Body of pancreas (tissue), 4 donors: ENCODE results near the gene GFRA3. TPM values are rescaled to one million over a fixed set of nuclear protein-coding genes. Genes with fewer than 3 reads are reported as not detected.

Source experiments
- ATAC-seq: fragments of 150-250 bp; one replicate; pipeline ENCODE4 v1.9.1; 2016
- DNase-seq, 4 donors: peaks; one replicate each; pipeline ENCODE4 v3.0.0-alpha.2; 2019
- H3K27ac ChIP-seq, 4 donors: fragments of 200-600 bp; sonication (generic); 1 replicate in 3 of 4; 2 replicates in 1 of 4; pipeline versions ENCODE4 v1.5.1 to v1.6.1; 2016 to 2019; ENCODE audit warnings: mild to moderate bottlenecking in 1 of 4, mixed read lengths in 1 of 4, moderate library complexity in 1 of 4
- H3K27me3 ChIP-seq, 2 donors: fragments of 200-600 bp; sonication (generic); one replicate each; pipeline ENCODE4 v1.6.0; 2016; ENCODE audit warnings: mild to moderate bottlenecking in 1 of 2
- H3K36me3 ChIP-seq, 2 donors: fragments of 200-600 bp; sonication (generic); replicated peaks in 1 of 2; 2 replicates each; pipeline ENCODE4 v1.5.1; 2016; ENCODE audit warnings: low read depth in 2 of 2; ENCODE audit not compliant: insufficient read depth in 1 of 2
- H3K4me1 ChIP-seq: fragments of 200-600 bp; sonication (generic); one replicate; pipeline ENCODE4 v1.6.0; 2016
- H3K4me3 ChIP-seq, 2 donors: fragments of 200-600 bp; sonication (generic); 1 replicate in 1 of 2; 2 replicates in 1 of 2; pipeline ENCODE4 v1.5.1; 2016 to 2019
- H3K9me3 ChIP-seq, 3 donors: fragments of 200-600 bp; sonication (generic); 1 replicate in 2 of 3; 2 replicates in 1 of 3; pipeline ENCODE4 v1.5.1; 2016
- POLR2A ChIP-seq, 3 donors: fragments of 450-650 bp; IDR thresholded peaks; one replicate each; pipeline ENCODE4 v1.6.1; 2016; ENCODE audit warnings: antibody characterized with exemption in 3 of 3, mild to moderate bottlenecking in 2 of 3
- WGBS, 2 donors: methylation state at CpG; one replicate each; pipeline ENCODE4 v1.1.5; 2017; 5-methylcytosine and 5-hydroxymethylcytosine counted together
- intact Hi-C: fragments of 100-400 bp; cut with DNase I; formaldehyde crosslinking; loops from one replicate; pipeline ENCODE4 v1.15.1; 2023
- total RNA-seq, 2 donors: library from RNA; depleted of rRNA; stranded (reverse); fragments of >200 nt; gene quantifications; one replicate each; pipeline ENCODE4 v1.1.0, GENCODE V29; 2016
- TF ChIP-seq, protein P1 (sequence below), 7 experiments: fragments of 450-650 bp in 4 of 7; fragments of 200-600 bp in 3 of 7; sonication (generic) in 3 of 7; IDR thresholded peaks; one replicate each; pipeline ENCODE4 v1.5.1; 2016 to 2019; ENCODE audit warnings: antibody characterized with exemption in 7 of 7

The GFRA3 gene
- total RNA-seq, 2 donors from 2014 or later = 1.8 to 4.3 TPM

DNA sequence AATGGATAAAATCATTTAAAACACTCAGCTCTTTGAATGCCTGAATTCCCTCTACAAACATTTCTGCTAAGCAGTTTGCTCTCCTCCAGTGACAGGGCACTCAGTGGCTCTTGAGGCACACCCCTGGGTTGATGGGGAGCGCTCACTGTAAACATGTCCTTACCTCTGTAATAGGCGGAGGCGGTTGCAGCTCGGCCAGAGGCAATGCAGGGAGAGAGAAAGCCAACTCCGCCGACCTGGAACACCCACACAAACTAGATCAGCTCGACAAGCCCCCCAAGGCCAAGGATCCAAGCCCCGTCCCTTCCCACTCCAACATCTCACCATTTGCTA lies 61.6 kb downstream of the GFRA3 start:
- Histone ChIP-seq H3K4me3 (peak overlapping the region; percentile 93 to 100), H3K9me3 (no peaks in the 10 kb centered on the region), H3K27ac (peak overlapping the region in 3 of 4 donors; percentile 71 to 72 (median 72)), H3K36me3 (peaks cover 0 to 2% of the 10 kb centered on the region in 2 donors), H3K4me1 (peaks cover 25% of the 10 kb centered on the region), H3K27me3 (no peaks in the 10 kb centered on the region)
- ATAC-seq = peak; percentile 8
- peak in 1 of 4 donors; percentile 12 for DNase-seq
- TF ChIP-seq, protein P1, sequence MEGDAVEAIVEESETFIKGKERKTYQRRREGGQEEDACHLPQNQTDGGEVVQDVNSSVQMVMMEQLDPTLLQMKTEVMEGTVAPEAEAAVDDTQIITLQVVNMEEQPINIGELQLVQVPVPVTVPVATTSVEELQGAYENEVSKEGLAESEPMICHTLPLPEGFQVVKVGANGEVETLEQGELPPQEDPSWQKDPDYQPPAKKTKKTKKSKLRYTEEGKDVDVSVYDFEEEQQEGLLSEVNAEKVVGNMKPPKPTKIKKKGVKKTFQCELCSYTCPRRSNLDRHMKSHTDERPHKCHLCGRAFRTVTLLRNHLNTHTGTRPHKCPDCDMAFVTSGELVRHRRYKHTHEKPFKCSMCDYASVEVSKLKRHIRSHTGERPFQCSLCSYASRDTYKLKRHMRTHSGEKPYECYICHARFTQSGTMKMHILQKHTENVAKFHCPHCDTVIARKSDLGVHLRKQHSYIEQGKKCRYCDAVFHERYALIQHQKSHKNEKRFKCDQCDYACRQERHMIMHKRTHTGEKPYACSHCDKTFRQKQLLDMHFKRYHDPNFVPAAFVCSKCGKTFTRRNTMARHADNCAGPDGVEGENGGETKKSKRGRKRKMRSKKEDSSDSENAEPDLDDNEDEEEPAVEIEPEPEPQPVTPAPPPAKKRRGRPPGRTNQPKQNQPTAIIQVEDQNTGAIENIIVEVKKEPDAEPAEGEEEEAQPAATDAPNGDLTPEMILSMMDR (IDR thresholded peaks at IDR 0.05) = no peak
- no peak for TF ChIP-seq POLR2A (IDR thresholded peaks at IDR 0.05)
- intact Hi-C loops = no loop called here
- 0% methylated on average over 8 of the region's 8 CpGs; no CpG with 5 or more reads in 1 of the 2 donors for WGBS, 2 donors

DNA sequence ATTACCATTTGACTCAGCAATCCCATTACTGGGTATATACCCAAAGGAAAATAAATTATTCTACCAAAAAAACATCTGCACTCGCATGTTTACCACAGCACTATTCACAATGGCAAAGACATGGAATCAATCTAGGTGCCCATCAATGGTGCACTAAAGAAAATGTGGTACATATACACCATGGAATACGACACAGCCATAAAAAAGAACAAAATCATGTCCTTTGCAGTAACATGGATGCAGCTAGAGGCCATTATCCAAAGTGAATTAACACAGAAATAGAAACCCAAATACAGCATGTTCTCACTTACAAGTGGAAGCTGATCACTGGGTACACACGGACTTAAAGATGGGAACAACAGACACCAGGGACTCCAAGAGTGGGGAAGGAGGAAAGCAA lies 63.4 kb downstream of the GFRA3 start:
- 86 to 90% methylated on average over 3 of the region's 3 CpGs for WGBS, 2 donors
- intact Hi-C loops = no loop called here
- no peak overlapping the region for H3K27ac ChIP-seq
- H3K36me3 ChIP-seq = peaks cover 0 to 5% of the 10 kb centered on the region in 2 donors
- peaks cover 25% of the 10 kb centered on the region for H3K4me1 ChIP-seq
- H3K4me3 ChIP-seq = no peak overlapping the region
- ATAC-seq (no peak), DNase-seq (no peak)
- H3K27me3 ChIP-seq = no peaks in the 10 kb centered on the region
- TF ChIP-seq POLR2A (IDR thresholded peaks at IDR 0.05) = no peak
- TF ChIP-seq, protein P1 (IDR thresholded peaks at IDR 0.05) = no peak
- no peaks in the 10 kb centered on the region for H3K9me3 ChIP-seq

Other genes starting within 250 kb of the GFRA3 start
- 10 to 100 TPM; 25.9 to 53.7 TPM for gene FAM13B, start 241.5 kb downstream of the GFRA3 start, total RNA-seq
- gene WNT8A, start 190.6 kb downstream of the GFRA3 start, total RNA-seq = not detected
- 1 to 10 TPM in 1 of 2 donors, not detected in 1; 7.5 TPM for gene NME5, start 135.2 kb downstream of the GFRA3 start, total RNA-seq
- gene BRD8, start 96.0 kb downstream of the GFRA3 start, total RNA-seq = 10 to 100 TPM; 44.9 to 52.1 TPM
- under 1 TPM in 1 of 2 donors, not detected in 1; 0.26 TPM for gene KIF20A, start 95.5 kb downstream of the GFRA3 start, total RNA-seq
- gene CDC23, start 61.3 kb downstream of the GFRA3 start, total RNA-seq = 10 to 100 TPM in 1 of 2 donors, 1 to 10 TPM in 1; 6.6 to 16.6 TPM
- not detected for gene CDC25C, start 57.2 kb upstream of the GFRA3 start, total RNA-seq
- 10 to 100 TPM; 12.5 to 33.7 TPM for gene FAM53C, start 63.6 kb upstream of the GFRA3 start, total RNA-seq
- gene KDM3B, start 78.1 kb upstream of the GFRA3 start, total RNA-seq = 10 to 100 TPM; 29.7 to 42.3 TPM
- gene REEP2, start 164.4 kb upstream of the GFRA3 start, total RNA-seq = 10 to 100 TPM in 1 of 2 donors, 1 to 10 TPM in 1; 1.8 to 11.2 TPM
- gene EGR1, start 190.9 kb upstream of the GFRA3 start, total RNA-seq = 100 to 1,000 TPM in 1 of 2 donors, 10 to 100 TPM in 1; 51.1 to 139 TPM